CD4-positive, CD25-positive, alpha-beta regulatory T cell (primary cell): ENCODE measurements around the gene TCAIM. TPM values are rescaled to one million over a fixed set of nuclear protein-coding genes. Genes with fewer than 3 reads are reported as not detected.
A peak's percentile ranks its signal among the peaks of the same experiment; 100 is the strongest.
"Not testable (repeated sequence)": the region's sequence is repeated elsewhere in the genome, so short reads cannot be mapped to it uniquely, and the experiment has no call there.

ENCODE experiments used
- ATAC-seq, 2 donors: fragments of 150-1000 bp; cut with Tn5 transposase; one replicate each; pipeline ENCODE4 v1.10.0; 2021; ENCODE audit warnings: low read depth in 2 of 2, moderate number of reproducible peaks in 2 of 2, moderate library complexity in 1 of 2
- DNase-seq, 3 donors: peaks; one replicate each; pipeline versions ENCODE4 v3.0.0 to v3.0.0-alpha.2; 2012 to 2022; ENCODE audit warnings: mixed read lengths in 1 of 3
- H3K27ac ChIP-seq: one replicate; pipeline ENCODE4 v1.7.0; 2013; ENCODE audit warnings: mild to moderate bottlenecking, low read length; ENCODE audit not compliant: insufficient read depth, poor library complexity, severe bottlenecking
- H3K27me3 ChIP-seq: one replicate; pipeline ENCODE4 v1.7.0; 2013; ENCODE audit warnings: low read length; ENCODE audit not compliant: control insufficient read depth, insufficient read depth
- H3K36me3 ChIP-seq: one replicate; pipeline ENCODE4 v1.7.0; 2013; ENCODE audit warnings: mild to moderate bottlenecking, low read length, moderate library complexity; ENCODE audit not compliant: control insufficient read depth, insufficient read depth
- H3K4me1 ChIP-seq: 2 replicates; pipeline ENCODE4 v1.7.0; 2013; ENCODE audit warnings: mild to moderate bottlenecking, low read length; ENCODE audit not compliant: insufficient read depth, control insufficient read depth, poor library complexity, severe bottlenecking
- H3K4me3 ChIP-seq: one replicate; pipeline ENCODE4 v1.7.0; 2013; ENCODE audit warnings: low read depth, mild to moderate bottlenecking, low read length, moderate library complexity
- H3K9me3 ChIP-seq, 2 experiments: 1 replicate in 1 of 2; 2 replicates in 1 of 2; pipeline ENCODE4 v1.7.0; 2013; ENCODE audit warnings: low read length in 2 of 2, mild to moderate bottlenecking in 1 of 2, moderate library complexity in 1 of 2; ENCODE audit not compliant: control insufficient read depth in 2 of 2
- H3K27ac Mint-ChIP-seq, 3 donors: one replicate each; pipeline ENCODE4 v1.8.0; 2020 to 2022; ENCODE audit warnings: mild to moderate bottlenecking in 3 of 3, mixed read lengths in 3 of 3, moderate library complexity in 2 of 3
- H3K27me3 Mint-ChIP-seq: one replicate; pipeline ENCODE4 v1.8.0; 2022; ENCODE audit warnings: mild to moderate bottlenecking, mixed read lengths
- H3K36me3 Mint-ChIP-seq: one replicate; pipeline ENCODE4 v1.8.0; 2020; ENCODE audit warnings: mixed read lengths
- H3K4me1 Mint-ChIP-seq, 4 donors: one replicate each; pipeline ENCODE4 v1.8.0; 2020 to 2022; ENCODE audit warnings: mixed read lengths in 4 of 4, mild to moderate bottlenecking in 1 of 4
- H3K4me3 Mint-ChIP-seq, 4 donors: one replicate each; pipeline ENCODE4 v1.8.0; 2020 to 2022; ENCODE audit warnings: mild to moderate bottlenecking in 4 of 4, mixed read lengths in 4 of 4, moderate library complexity in 3 of 4
- H3K9me3 Mint-ChIP-seq, 7 donors: one replicate each; pipeline ENCODE4 v1.8.0; 2020 to 2022; ENCODE audit warnings: mixed read lengths in 7 of 7, mild to moderate bottlenecking in 3 of 7, moderate library complexity in 2 of 7
- polyA plus RNA-seq, 4 donors: library from polyadenylated mRNA; unstranded; fragments of 300-500 nt; fragmentation: Illumina TruSeq; gene quantifications; one replicate each; pipeline ENCODE4 v1.2.3, GENCODE V29; 2021
- total RNA-seq: library from RNA; stranded (reverse); gene quantifications from one replicate; pipeline ENCODE4 v1.2.3, GENCODE V29; 2022

TCAIM gene
- total and polyA plus RNA-seq, 5 donors from 2014 or later, result 8.5 to 19.0 (median 17.6) TPM

DNA sequence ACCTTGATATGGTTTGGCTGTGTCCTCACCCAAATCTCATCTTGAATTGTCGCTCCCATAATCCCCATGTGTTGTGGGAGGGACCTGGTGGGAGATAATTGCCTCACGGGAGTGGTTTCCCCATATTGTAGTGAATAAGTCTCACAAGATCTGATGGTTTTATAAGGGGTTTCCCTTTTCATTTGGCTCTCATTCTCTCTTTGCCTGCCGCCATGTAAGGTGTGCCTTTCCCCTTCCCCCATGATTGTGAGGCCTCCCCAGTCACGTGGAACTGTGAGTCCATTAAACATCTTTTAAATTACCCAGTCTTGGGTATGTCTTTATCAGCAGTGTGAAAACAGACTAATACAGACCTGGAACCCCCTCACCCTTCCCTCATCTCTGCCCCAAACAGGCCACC lies 79.6 kb downstream of the TCAIM start:
- DNase-seq, H3K4me3 Mint-ChIP-seq, H3K4me3 ChIP-seq, H3K27ac ChIP-seq, H3K9me3 ChIP-seq, ATAC-seq, H3K27me3 Mint-ChIP-seq, H3K4me1 ChIP-seq, H3K27me3 ChIP-seq, H3K36me3 ChIP-seq, H3K4me1 Mint-ChIP-seq, H3K9me3 Mint-ChIP-seq, H3K27ac Mint-ChIP-seq, H3K36me3 Mint-ChIP-seq: not testable (repeated sequence)

DNA sequence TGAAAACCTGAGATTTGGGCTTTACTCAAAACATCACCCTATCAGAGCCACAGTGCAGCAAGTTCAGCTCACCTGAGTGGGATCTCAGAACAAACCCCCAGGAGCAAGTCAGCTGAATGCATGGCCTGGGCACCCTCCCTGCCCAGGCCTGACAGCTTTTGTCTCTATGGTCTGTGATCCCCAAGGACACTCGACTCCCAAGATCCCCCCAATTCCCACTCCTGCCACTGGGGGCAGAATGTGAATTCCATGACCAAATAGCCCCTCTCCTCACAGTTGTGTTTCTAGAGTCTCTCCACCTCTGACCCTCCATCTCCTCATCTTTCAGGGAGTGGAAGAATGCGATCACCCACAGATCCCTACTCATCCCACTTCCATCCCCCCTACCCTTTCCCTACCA lies 80.0 kb downstream of the TCAIM start:
- H3K9me3 Mint-ChIP-seq, result peaks cover 0 to 5% (median 0%) of the 10 kb centered on the region in 7 donors
- Histone ChIP-seq H3K4me1 (no peaks in the 10 kb centered on the region), H3K27ac (no peak overlapping the region), H3K4me3 (no peak overlapping the region), H3K36me3 (no peaks in the 10 kb centered on the region), H3K27me3 (no peaks in the 10 kb centered on the region), H3K9me3 (no peaks in the 10 kb centered on the region)
- peak overlapping the region in 1 of 3 donors; percentile 42 for H3K27ac Mint-ChIP-seq
- no peak for DNase-seq
- no peak for ATAC-seq
- H3K27me3 Mint-ChIP-seq, result peaks cover 7% of the 10 kb centered on the region
- no peaks in the 10 kb centered on the region for H3K36me3 Mint-ChIP-seq
- H3K4me3 Mint-ChIP-seq, result no peak overlapping the region
- H3K4me1 Mint-ChIP-seq, result no peaks in the 10 kb centered on the region

DNA sequence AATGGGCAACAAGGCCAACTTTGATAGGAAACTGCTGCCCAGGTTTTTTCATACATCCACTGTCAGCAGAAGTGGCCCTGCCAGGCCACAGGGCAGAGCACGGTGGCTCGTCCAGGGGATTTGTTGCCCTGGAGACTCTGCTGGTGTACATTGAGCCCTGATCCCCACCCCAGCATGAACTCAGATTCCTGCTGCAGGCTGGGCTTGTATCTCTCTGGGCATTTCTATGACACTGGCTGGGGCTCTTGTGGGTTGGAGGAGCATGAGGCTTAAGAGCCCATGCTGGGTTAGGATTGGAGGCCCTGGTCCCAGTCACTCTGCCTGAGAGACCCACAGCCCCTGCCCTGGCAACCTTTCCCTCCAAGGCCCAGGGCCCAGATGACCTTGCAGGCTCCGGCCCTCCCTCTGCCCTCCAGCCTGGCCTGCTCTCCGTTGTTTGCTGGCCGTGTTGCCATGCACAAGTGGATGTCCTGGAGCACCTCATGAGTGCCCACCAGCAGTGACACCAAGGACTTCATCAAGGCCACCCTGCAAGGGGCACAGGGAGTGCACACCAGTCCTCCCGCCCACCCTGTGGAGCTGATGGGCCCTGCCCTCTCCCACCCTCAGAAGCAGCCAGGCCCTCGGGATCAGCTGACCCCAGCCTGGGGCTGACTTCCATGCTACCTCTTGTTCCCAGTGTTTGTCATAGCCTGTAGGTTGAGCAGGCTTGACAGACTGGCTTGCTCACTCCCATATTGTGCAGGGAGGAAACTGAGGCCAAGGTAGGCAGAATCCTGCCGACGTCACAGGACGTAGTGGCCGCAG lies 80.8 kb downstream of the TCAIM start:
- no peaks in the 10 kb centered on the region for H3K9me3 ChIP-seq
- H3K4me3 Mint-ChIP-seq, result no peak overlapping the region

DNA sequence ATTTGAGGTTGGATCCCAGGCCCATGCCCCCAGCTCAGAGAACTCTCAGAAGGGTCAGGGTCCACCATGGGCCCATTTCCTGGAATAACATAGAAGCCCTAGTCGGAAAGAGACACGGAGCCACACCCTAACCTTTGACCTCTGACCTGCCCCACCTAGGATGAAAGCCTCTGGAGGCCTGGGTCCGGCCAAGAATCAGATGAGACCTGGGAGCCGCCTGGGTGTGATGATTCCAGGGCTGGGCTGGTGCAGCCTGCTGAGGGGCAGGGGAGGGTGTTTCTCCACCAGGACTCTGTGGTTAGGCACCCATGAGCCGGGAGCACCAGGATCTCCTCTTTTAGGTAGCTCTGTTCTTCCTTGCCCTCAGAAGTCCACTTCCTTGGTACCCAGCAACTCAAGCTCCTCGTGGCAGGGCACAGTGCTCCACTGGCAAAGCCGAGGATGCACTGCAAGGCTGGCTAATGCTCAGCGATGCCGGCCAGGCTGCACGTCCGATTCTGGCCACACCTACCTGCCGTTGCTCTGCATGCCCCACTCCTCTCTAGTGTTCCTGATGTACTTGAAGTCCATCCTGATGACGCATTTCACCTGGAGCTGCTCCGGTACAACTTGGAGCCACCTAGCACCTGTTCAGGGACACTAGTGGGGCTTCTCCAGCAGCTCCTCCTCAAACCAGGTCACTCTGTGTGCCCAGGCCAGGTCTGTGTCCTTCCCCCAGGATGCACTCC lies 81.5 kb downstream of the TCAIM start:
- no peak overlapping the region for H3K4me3 ChIP-seq
- H3K27ac Mint-ChIP-seq, result no peak overlapping the region
- no peaks in the 10 kb centered on the region for H3K36me3 ChIP-seq
- no peaks in the 10 kb centered on the region for H3K27me3 ChIP-seq
- H3K36me3 Mint-ChIP-seq, result no peaks in the 10 kb centered on the region
- no peak overlapping the region for H3K4me3 Mint-ChIP-seq
- peaks cover 14% of the 10 kb centered on the region for H3K27me3 Mint-ChIP-seq
- ATAC-seq, result no peak
- no peaks in the 10 kb centered on the region for H3K9me3 ChIP-seq
- H3K4me1 ChIP-seq, result no peaks in the 10 kb centered on the region
- H3K27ac ChIP-seq, result no peak overlapping the region
- H3K9me3 Mint-ChIP-seq, result peaks cover 0 to 5% (median 0%) of the 10 kb centered on the region in 7 donors
- no peaks in the 10 kb centered on the region for H3K4me1 Mint-ChIP-seq
- no peak for DNase-seq

More for the DNA sequence above, 80.8 kb downstream of the TCAIM start:
- no peaks in the 10 kb centered on the region for H3K4me1 Mint-ChIP-seq
- Histone ChIP-seq H3K27me3 (no peaks in the 10 kb centered on the region), H3K4me1 (no peaks in the 10 kb centered on the region), H3K36me3 (no peaks in the 10 kb centered on the region), H3K27ac (no peak overlapping the region), H3K4me3 (no peak overlapping the region)
- no peaks in the 10 kb centered on the region for H3K36me3 Mint-ChIP-seq
- ATAC-seq, result no peak
- peaks cover 12% of the 10 kb centered on the region for H3K27me3 Mint-ChIP-seq
- H3K9me3 Mint-ChIP-seq, result peaks cover 0 to 5% (median 0%) of the 10 kb centered on the region in 7 donors
- no peak for DNase-seq
- H3K27ac Mint-ChIP-seq, result no peak overlapping the region

DNA sequence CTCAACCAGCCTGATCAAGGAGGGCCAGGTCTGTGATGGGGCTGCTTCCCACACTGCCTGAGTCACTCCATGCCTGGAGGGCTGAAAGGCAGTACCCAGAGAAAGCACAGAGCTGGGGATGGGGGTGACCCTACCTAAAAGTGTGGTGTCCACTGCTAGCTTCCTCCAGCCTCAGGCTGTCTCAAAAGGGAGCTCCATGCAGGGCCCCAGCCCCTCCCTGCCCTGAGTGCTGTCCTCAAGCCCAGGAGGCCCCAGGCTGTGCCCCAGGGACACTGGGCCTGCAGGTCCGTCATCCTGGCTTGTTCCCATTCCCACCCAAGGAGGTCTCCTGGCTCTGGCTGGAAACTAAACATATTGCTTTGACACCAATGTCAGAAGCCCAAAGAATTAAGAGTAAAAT lies 82.1 kb downstream of the TCAIM start:
- no peak overlapping the region for H3K27ac ChIP-seq
- Mint-ChIP-seq H3K9me3 (peaks cover 0 to 5% (median 0%) of the 10 kb centered on the region in 7 donors), H3K27ac (no peak overlapping the region), H3K36me3 (no peaks in the 10 kb centered on the region), H3K4me3 (no peak overlapping the region), H3K4me1 (no peaks in the 10 kb centered on the region), H3K27me3 (peaks cover 15% of the 10 kb centered on the region)
- H3K9me3 ChIP-seq, result no peaks in the 10 kb centered on the region
- H3K36me3 ChIP-seq, result no peaks in the 10 kb centered on the region
- no peaks in the 10 kb centered on the region for H3K4me1 ChIP-seq
- no peak overlapping the region for H3K4me3 ChIP-seq
- H3K27me3 ChIP-seq, result no peaks in the 10 kb centered on the region
- no peak for ATAC-seq
- DNase-seq, result no peak

DNA sequence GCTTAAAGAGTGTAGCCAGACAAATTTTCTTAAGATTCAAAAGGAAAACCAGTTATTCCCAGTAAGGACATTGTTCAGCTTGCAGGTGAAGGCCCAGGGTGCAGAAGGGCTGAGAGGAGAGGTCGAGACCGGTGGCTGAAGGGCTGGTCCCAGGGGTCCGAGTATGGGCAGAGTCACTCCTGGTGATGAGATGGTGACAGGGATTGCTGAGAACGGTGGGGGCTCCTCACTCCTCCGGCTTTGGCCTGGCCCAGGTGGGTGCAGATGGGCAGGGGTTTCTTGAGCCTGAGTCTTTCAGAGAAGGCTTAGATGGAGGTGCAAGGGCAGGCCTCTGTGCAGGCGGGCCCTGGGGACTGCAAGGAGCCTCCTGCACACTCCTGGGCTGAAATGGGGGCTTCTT lies 82.7 kb downstream of the TCAIM start:
- Mint-ChIP-seq H3K9me3 (peaks cover 0 to 5% (median 0%) of the 10 kb centered on the region in 7 donors), H3K4me1 (no peaks in the 10 kb centered on the region), H3K4me3 (no peak overlapping the region), H3K36me3 (no peaks in the 10 kb centered on the region), H3K27me3 (peaks cover 15% of the 10 kb centered on the region), H3K27ac (no peak overlapping the region)
- no peak overlapping the region for H3K4me3 ChIP-seq
- ATAC-seq, result no peak
- no peaks in the 10 kb centered on the region for H3K36me3 ChIP-seq
- DNase-seq, result no peak
- no peaks in the 10 kb centered on the region for H3K27me3 ChIP-seq
- H3K4me1 ChIP-seq, result no peaks in the 10 kb centered on the region
- H3K27ac ChIP-seq, result no peak overlapping the region
- H3K9me3 ChIP-seq, result no peaks in the 10 kb centered on the region

DNA sequence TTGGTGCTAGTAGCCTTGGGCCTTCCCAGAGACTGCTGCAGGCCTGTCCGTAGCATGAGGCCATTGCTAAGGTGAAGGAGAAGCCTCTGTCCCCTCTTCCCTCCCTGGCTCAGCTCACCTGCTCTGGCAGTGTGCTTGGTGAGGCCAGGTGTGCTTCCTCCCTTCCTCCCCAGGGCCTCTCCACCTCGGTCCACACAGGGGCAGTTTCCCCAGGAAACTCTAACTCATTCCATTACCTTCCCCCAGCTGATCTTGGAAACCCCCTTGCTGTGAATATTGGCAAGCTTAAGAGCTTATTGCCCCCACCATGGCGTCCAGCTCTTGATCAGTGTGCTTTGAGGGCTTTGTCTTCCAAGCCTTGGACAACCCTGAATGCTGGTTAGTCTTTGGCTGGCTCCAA lies 86.2 kb downstream of the TCAIM start:
- Mint-ChIP-seq H3K27me3 (peaks cover 21% of the 10 kb centered on the region), H3K36me3 (no peaks in the 10 kb centered on the region), H3K9me3 (no peaks in the 10 kb centered on the region), H3K4me1 (no peaks in the 10 kb centered on the region), H3K4me3 (no peak overlapping the region), H3K27ac (no peak overlapping the region)
- Histone ChIP-seq H3K4me3 (no peak overlapping the region), H3K36me3 (no peaks in the 10 kb centered on the region), H3K27ac (no peak overlapping the region), H3K4me1 (no peaks in the 10 kb centered on the region), H3K9me3 (no peaks in the 10 kb centered on the region), H3K27me3 (no peaks in the 10 kb centered on the region)
- ATAC-seq (no peak), DNase-seq (no peak)

DNA sequence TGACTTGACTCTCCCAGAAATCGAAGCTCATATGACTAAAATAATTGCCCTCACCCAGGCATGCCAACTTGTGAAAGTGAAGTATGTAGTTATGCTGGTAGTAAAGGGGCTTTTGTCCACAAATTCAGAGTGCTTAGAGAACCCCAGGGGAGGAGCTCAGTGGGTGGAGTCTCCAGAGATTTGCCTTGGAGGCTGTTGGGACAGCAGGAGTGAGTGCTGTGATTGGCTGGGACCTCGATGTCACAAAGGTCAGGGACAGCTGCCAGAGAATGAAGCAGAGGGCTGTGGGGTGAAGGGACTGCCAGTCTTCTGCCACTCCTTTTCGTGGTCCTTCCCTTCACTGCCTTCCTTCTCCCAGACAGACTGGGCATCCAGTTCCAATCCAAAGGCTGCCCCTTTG lies 89.1 kb downstream of the TCAIM start:
- peaks cover 17% of the 10 kb centered on the region for H3K27me3 Mint-ChIP-seq
- H3K4me3 Mint-ChIP-seq, result no peak overlapping the region
- ATAC-seq, result no peak
- no peaks in the 10 kb centered on the region for H3K36me3 Mint-ChIP-seq
- no peaks in the 10 kb centered on the region for H3K4me1 Mint-ChIP-seq
- Histone ChIP-seq H3K4me3 (no peak overlapping the region), H3K9me3 (no peaks in the 10 kb centered on the region), H3K36me3 (no peaks in the 10 kb centered on the region), H3K4me1 (no peaks in the 10 kb centered on the region), H3K27ac (no peak overlapping the region), H3K27me3 (no peaks in the 10 kb centered on the region)
- H3K27ac Mint-ChIP-seq, result no peak overlapping the region
- no peak for DNase-seq
- H3K9me3 Mint-ChIP-seq, result no peaks in the 10 kb centered on the region
